ENCODE results near the gene APPL1. TPM values are rescaled to one million over a fixed set of nuclear protein-coding genes. Genes with fewer than 3 reads are reported as not detected.

APPL1 gene
- total and polyA plus RNA-seq, 9 donors: 20.2 to 69.6 (median 45.5) TPM

DNA sequence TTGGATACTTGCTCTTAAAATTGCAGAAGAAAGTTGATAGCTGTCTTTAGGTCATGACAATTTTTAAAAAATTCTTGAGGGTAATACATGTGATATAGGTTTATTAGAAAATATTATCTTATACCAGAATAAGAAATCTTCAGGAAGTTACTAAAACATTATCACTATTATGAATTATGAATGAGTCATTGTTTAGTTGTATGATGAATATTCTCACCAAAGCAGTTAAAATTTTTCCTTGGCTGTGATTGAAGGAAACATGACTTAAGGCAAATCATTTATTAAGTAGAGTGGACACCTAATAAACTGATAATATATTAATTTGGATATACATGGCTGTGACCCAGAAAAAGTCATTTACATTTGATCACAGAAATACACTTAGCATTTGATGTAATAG, 30.1 kb downstream of the APPL1 start:
- Histone ChIP-seq H3K36me3 (no peaks in the 10 kb centered on the region), H3K4me1 (ENCODE audit: insufficient read depth) (no peaks in the 10 kb centered on the region), H3K4me3 (no peak overlapping the region), H3K27ac (no peak overlapping the region), H3K27me3 (no peaks in the 10 kb centered on the region), H3K9me3 (no peaks in the 10 kb centered on the region)
- TF ChIP-seq POLR2A (IDR thresholded peaks at IDR 0.05): no peak
- TF ChIP-seq EP300 (IDR thresholded peaks at IDR 0.05): no peak
- TF ChIP-seq CTCF (IDR thresholded peaks at IDR 0.05): no peak
- no peak for DNase-seq
- intact Hi-C loops (cut with DNase I): no loop called here

GRCh38 chr3:57261119-57261518, 33.6 kb downstream of the APPL1 start:
- Histone ChIP-seq H3K4me3 (no peak overlapping the region), H3K27me3 (no peaks in the 10 kb centered on the region), H3K4me1 (ENCODE audit: insufficient read depth) (no peaks in the 10 kb centered on the region), H3K36me3 (no peaks in the 10 kb centered on the region), H3K27ac (no peak overlapping the region), H3K9me3 (no peaks in the 10 kb centered on the region)
- 91 to 93% (median 92%) methylated on average over 4 of the region's 4 CpGs for WGBS, 3 donors
- no peak for DNase-seq
- no peak for TF ChIP-seq POLR2A (IDR thresholded peaks at IDR 0.05)
- no peak for TF ChIP-seq EP300 (IDR thresholded peaks at IDR 0.05)
- TF ChIP-seq CTCF (IDR thresholded peaks at IDR 0.05): no peak
- intact Hi-C loops (cut with DNase I): no loop called here

DNA sequence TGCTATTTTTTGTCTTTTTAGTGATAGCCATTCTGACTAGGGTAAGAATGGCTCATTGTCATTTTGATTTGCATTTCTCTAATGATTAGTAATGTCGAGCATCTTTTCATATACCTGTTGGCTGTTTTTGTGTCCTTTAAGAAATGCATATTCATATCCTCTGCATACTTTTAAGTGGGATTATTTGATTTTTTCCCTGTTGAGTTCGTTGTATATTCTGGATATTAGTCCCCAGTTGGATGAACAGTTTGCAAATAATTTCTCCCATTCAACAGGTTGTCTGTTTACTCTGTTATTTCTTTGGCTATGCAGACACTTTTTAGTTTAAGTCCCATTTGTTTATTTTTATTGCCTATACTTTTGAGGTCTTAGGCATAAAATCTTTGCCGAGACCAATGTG, 34.4 kb downstream of the APPL1 start:
- no peaks in the 10 kb centered on the region for H3K36me3 ChIP-seq
- 93 to 95% (median 95%) methylated on average over 3 of the region's 3 CpGs for WGBS, 3 donors
- no peaks in the 10 kb centered on the region for H3K9me3 ChIP-seq
- H3K4me3 ChIP-seq: no peak overlapping the region
- TF ChIP-seq POLR2A (IDR thresholded peaks at IDR 0.05) (no peak), CTCF (IDR thresholded peaks at IDR 0.05) (no peak), EP300 (IDR thresholded peaks at IDR 0.05) (no peak)
- H3K27me3 ChIP-seq: no peaks in the 10 kb centered on the region
- DNase-seq: no peak
- no peak overlapping the region for H3K27ac ChIP-seq
- intact Hi-C loops (cut with DNase I): no loop called here
- H3K4me1 ChIP-seq (ENCODE audit: insufficient read depth): no peaks in the 10 kb centered on the region

GRCh38 chr3:57268416-57268815, 40.9 kb downstream of the APPL1 start:
- Histone ChIP-seq H3K9me3 (no peaks in the 10 kb centered on the region), H3K4me1 (ENCODE audit: insufficient read depth) (peaks cover 2% of the 10 kb centered on the region), H3K4me3 (no peak overlapping the region), H3K27me3 (no peaks in the 10 kb centered on the region), H3K36me3 (no peaks in the 10 kb centered on the region), H3K27ac (no peak overlapping the region)
- TF ChIP-seq EP300 (IDR thresholded peaks at IDR 0.05): no peak
- TF ChIP-seq CTCF (IDR thresholded peaks at IDR 0.05): no peak
- no peak for TF ChIP-seq POLR2A (IDR thresholded peaks at IDR 0.05)
- WGBS, 3 donors: 85 to 93% (median 90%) methylated on average over 1 of the region's 1 CpG
- no peak for DNase-seq
- intact Hi-C loops (cut with DNase I): no loop called here

- WGBS, 3 donors: 96 to 97% (median 96%) methylated on average over 6 of the region's 6 CpGs
- no peak overlapping the region for H3K4me3 ChIP-seq
- H3K9me3 ChIP-seq: no peaks in the 10 kb centered on the region
- no peaks in the 10 kb centered on the region for H3K27me3 ChIP-seq
- TF ChIP-seq EP300 (IDR thresholded peaks at IDR 0.05) (no peak), CTCF (IDR thresholded peaks at IDR 0.05) (no peak), POLR2A (IDR thresholded peaks at IDR 0.05) (no peak)
- intact Hi-C loops (cut with DNase I): no loop called here
- peaks cover 2% of the 10 kb centered on the region for H3K4me1 ChIP-seq (ENCODE audit: insufficient read depth)
- no peak overlapping the region for H3K27ac ChIP-seq
- DNase-seq: no peak
- no peaks in the 10 kb centered on the region for H3K36me3 ChIP-seq
Observed at GRCh38 chr3:57274845-57275244, 47.3 kb downstream of the APPL1 start.

Data from ovary (tissue), 9 donors.